ENCODE measurements around the gene BCL11B. TPM values are rescaled to one million over a fixed set of nuclear protein-coding genes. Genes with fewer than 3 reads are reported as not detected.

The BCL11B gene
- total and polyA plus RNA-seq, 4 donors = 3.0 to 12.9 (median 11.0) TPM

GRCh38 chr14:99225436-99226203, 46.4 kb downstream of the BCL11B start:
- Histone ChIP-seq H3K27me3 (ENCODE audit: control insufficient read depth, insufficient read depth, low read length) (peaks cover 7% of the 10 kb centered on the region), H3K4me1 (ENCODE audit: control insufficient read depth, insufficient read depth, low read length) (peaks cover 47% of the 10 kb centered on the region), H3K9me3 (ENCODE audit: control insufficient read depth, insufficient read depth, low read length) (no peaks in the 10 kb centered on the region), H3K4me3 (ENCODE audit: low read depth, low read length) (no peak overlapping the region), H3K36me3 (ENCODE audit: control insufficient read depth, insufficient read depth, low read length) (peaks cover 6% of the 10 kb centered on the region), H3K27ac (ENCODE audit: low read depth, low read length) (no peak overlapping the region)
- peak in 1 of 6 donors; percentile 90 for DNase-seq (ENCODE audit: low read depth in 4 of 6, low spot score in 6 of 6)
- 31% methylated on average over 12 of the region's 13 CpGs for WGBS (ENCODE audit: insufficient coverage)

DNA sequence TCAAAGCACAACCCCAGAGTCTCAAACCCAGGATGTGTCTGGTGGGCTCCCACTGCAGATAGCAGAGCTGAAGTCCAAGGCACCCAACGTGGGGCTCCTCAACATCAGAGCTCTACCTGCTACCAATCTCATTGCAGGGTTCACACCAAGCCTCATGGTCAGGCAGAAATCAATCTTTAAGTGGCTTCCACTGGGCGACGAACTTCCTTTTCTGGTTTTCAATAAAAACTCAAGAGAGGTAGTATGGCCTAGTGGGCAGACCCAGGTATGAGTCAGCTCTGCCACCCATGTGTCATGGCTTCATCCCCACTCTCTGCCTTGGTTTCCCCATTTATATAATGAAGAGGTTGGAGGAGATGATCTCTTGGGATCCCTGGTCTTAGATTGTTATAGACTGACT, 47.0 kb downstream of the BCL11B start:
- Histone ChIP-seq H3K27me3 (ENCODE audit: control insufficient read depth, insufficient read depth, low read length) (peaks cover 4% of the 10 kb centered on the region), H3K4me1 (ENCODE audit: control insufficient read depth, insufficient read depth, low read length) (peaks cover 40% of the 10 kb centered on the region), H3K4me3 (ENCODE audit: low read depth, low read length) (no peak overlapping the region), H3K9me3 (ENCODE audit: control insufficient read depth, insufficient read depth, low read length) (no peaks in the 10 kb centered on the region), H3K27ac (ENCODE audit: low read depth, low read length) (no peak overlapping the region), H3K36me3 (ENCODE audit: control insufficient read depth, insufficient read depth, low read length) (no peaks in the 10 kb centered on the region)
- WGBS (ENCODE audit: insufficient coverage) = 75% methylated on average over 3 of the region's 3 CpGs
- DNase-seq (ENCODE audit: low read depth in 4 of 6, low spot score in 6 of 6) = no peak

GRCh38 chr14:99224116-99224910, 47.7 kb downstream of the BCL11B start:
- Histone ChIP-seq H3K27me3 (ENCODE audit: control insufficient read depth, insufficient read depth, low read length) (peaks cover under 1% of the 10 kb centered on the region), H3K4me3 (ENCODE audit: low read depth, low read length) (no peak overlapping the region), H3K9me3 (ENCODE audit: control insufficient read depth, insufficient read depth, low read length) (no peaks in the 10 kb centered on the region), H3K36me3 (ENCODE audit: control insufficient read depth, insufficient read depth, low read length) (no peaks in the 10 kb centered on the region), H3K27ac (ENCODE audit: low read depth, low read length) (no peak overlapping the region), H3K4me1 (ENCODE audit: control insufficient read depth, insufficient read depth, low read length) (peaks cover 35% of the 10 kb centered on the region)
- 77% methylated on average over 8 of the region's 12 CpGs for WGBS (ENCODE audit: insufficient coverage)
- no peak for DNase-seq (ENCODE audit: low read depth in 4 of 6, low spot score in 6 of 6)

GRCh38 chr14:99221445-99221844, 50.6 kb downstream of the BCL11B start:
- H3K4me1 ChIP-seq (ENCODE audit: control insufficient read depth, insufficient read depth, low read length) = peaks cover 29% of the 10 kb centered on the region
- H3K27me3 ChIP-seq (ENCODE audit: control insufficient read depth, insufficient read depth, low read length) = no peaks in the 10 kb centered on the region
- DNase-seq (ENCODE audit: low read depth in 4 of 6, low spot score in 6 of 6) = no peak
- no peak overlapping the region for H3K4me3 ChIP-seq (ENCODE audit: low read depth, low read length)
- H3K9me3 ChIP-seq (ENCODE audit: control insufficient read depth, insufficient read depth, low read length) = no peaks in the 10 kb centered on the region
- H3K36me3 ChIP-seq (ENCODE audit: control insufficient read depth, insufficient read depth, low read length) = no peaks in the 10 kb centered on the region
- H3K27ac ChIP-seq (ENCODE audit: low read depth, low read length) = no peak overlapping the region
- WGBS (ENCODE audit: insufficient coverage) = 90% methylated on average over 13 of the region's 13 CpGs

DNA sequence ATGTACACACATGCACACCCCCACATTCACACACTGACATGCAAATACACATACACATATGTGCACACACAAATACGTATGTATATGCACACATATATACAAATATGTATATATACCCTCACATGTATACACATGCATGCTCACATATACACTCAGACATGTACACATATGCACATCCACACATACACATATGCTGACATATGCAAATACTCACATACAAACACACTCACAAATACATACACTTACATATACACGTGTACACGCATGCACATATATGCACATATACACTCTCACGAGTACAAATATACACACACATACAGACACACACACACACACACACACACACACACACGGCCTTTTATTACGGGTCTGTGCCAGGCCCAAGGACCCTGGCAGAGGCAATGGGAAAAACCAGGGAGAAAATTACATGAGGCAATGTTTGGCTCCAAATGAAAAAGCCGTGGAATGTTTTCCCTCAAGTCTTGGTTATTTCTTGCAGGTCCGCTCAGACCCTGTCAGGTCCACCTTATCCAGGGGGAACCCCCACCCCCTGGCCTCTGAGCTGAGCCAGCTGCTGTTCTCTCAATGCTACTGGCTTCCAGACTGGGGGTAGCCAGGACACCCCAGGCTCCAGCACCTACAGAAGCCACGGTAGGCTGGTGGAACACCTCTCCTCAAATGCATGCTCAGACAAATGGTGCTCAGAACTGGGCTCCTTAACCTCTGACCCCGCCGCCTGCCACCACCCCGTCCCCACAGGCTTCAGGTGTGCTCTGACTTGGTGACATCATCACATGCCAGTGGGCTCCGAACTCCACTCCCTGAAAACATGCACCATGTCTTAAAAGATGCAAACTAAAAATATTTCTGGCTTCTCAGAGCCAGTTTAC, 54.7 kb downstream of the BCL11B start:
- 85% methylated on average over 9 of the region's 13 CpGs for WGBS (ENCODE audit: insufficient coverage)
- no peaks in the 10 kb centered on the region for H3K36me3 ChIP-seq (ENCODE audit: control insufficient read depth, insufficient read depth, low read length)
- DNase-seq (ENCODE audit: low read depth in 4 of 6, low spot score in 6 of 6) = no peak
- peaks cover 43% of the 10 kb centered on the region for H3K4me1 ChIP-seq (ENCODE audit: control insufficient read depth, insufficient read depth, low read length)
- no peaks in the 10 kb centered on the region for H3K9me3 ChIP-seq (ENCODE audit: control insufficient read depth, insufficient read depth, low read length)
- H3K4me3 ChIP-seq (ENCODE audit: low read depth, low read length) = no peak overlapping the region
- peaks cover 3% of the 10 kb centered on the region for H3K27me3 ChIP-seq (ENCODE audit: control insufficient read depth, insufficient read depth, low read length)
- H3K27ac ChIP-seq (ENCODE audit: low read depth, low read length) = no peak overlapping the region

DNA sequence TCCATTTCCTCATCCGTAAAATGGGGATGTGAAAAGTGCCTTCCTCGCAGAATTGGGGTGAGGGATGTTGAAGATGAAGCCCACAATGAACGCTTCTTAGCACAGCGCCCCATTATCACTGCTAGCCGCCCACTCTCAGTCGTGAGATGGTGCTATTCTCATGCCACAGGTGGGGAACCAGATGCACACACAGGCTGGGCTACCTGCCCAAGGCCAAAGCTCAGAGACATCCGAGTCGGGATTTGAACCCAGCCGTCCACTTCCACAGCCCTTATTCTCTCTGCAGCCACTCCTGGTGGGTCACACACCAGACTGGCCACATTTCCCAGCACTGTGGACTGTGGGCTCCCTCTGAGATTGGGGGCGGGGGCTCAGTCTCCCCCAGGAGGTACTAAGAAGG, 55.8 kb downstream of the BCL11B start:
- Histone ChIP-seq H3K27ac (ENCODE audit: low read depth, low read length) (no peak overlapping the region), H3K27me3 (ENCODE audit: control insufficient read depth, insufficient read depth, low read length) (peaks cover 3% of the 10 kb centered on the region), H3K4me3 (ENCODE audit: low read depth, low read length) (no peak overlapping the region), H3K4me1 (ENCODE audit: control insufficient read depth, insufficient read depth, low read length) (peaks cover 38% of the 10 kb centered on the region), H3K36me3 (ENCODE audit: control insufficient read depth, insufficient read depth, low read length) (peaks cover 2% of the 10 kb centered on the region), H3K9me3 (ENCODE audit: control insufficient read depth, insufficient read depth, low read length) (no peaks in the 10 kb centered on the region)
- DNase-seq (ENCODE audit: low read depth in 4 of 6, low spot score in 6 of 6) = no peak
- WGBS (ENCODE audit: insufficient coverage) = 83% methylated on average over 9 of the region's 10 CpGs

DNA sequence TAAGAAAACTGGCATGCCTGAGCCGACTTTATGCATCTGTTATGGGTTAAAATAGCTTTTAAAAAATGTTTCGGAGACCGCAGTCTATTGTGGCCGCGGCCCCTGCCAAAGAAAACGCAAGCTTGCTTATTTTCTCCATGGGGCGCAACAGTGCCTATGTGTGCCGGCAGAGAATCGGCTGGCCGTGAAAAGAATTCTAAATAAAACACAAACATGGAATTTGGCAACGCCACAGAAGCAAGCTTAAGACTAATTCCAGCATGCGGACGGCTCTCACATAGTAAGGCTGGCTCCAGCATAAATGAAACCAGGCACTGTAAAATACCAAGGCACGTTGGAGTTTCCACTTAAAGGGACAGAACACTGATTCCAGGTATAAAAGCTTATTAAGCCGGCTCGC, 56.7 kb downstream of the BCL11B start:
- Histone ChIP-seq H3K4me1 (ENCODE audit: control insufficient read depth, insufficient read depth, low read length) (peaks cover 38% of the 10 kb centered on the region), H3K36me3 (ENCODE audit: control insufficient read depth, insufficient read depth, low read length) (peaks cover 3% of the 10 kb centered on the region), H3K27ac (ENCODE audit: low read depth, low read length) (no peak overlapping the region), H3K9me3 (ENCODE audit: control insufficient read depth, insufficient read depth, low read length) (no peaks in the 10 kb centered on the region), H3K4me3 (ENCODE audit: low read depth, low read length) (peak overlapping the region; percentile 3), H3K27me3 (ENCODE audit: control insufficient read depth, insufficient read depth, low read length) (peaks cover 3% of the 10 kb centered on the region)
- DNase-seq (ENCODE audit: low read depth in 4 of 6, low spot score in 6 of 6) = peak in 4 of 6 donors; percentile 63 to 96 (median 80)
- 6% methylated on average over 13 of the region's 16 CpGs for WGBS (ENCODE audit: insufficient coverage)

DNA sequence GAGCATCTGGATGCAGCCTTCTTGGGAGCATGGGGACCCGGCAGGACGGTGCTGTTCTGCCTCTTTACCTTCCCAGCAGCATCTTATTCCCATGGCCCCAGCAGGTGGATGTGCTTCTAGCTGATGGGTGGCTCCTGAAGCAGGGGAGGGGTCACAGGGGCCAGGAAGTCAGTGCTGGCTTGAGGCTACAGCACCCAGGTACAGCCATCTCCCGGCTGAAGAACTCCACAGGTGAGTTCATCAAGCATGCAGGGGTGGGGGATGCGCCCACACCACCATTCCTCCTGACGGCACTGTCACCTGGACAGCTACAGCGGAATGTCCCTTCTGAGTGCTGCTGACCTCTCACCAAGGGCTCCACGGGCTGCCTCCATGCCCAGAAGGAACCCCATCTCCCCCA, 57.3 kb downstream of the BCL11B start:
- no peak overlapping the region for H3K27ac ChIP-seq (ENCODE audit: low read depth, low read length)
- H3K4me3 ChIP-seq (ENCODE audit: low read depth, low read length) = no peak overlapping the region
- H3K4me1 ChIP-seq (ENCODE audit: control insufficient read depth, insufficient read depth, low read length) = peaks cover 38% of the 10 kb centered on the region
- H3K27me3 ChIP-seq (ENCODE audit: control insufficient read depth, insufficient read depth, low read length) = peaks cover 3% of the 10 kb centered on the region
- peaks cover 3% of the 10 kb centered on the region for H3K36me3 ChIP-seq (ENCODE audit: control insufficient read depth, insufficient read depth, low read length)
- DNase-seq (ENCODE audit: low read depth in 4 of 6, low spot score in 6 of 6) = no peak
- WGBS (ENCODE audit: insufficient coverage) = 42% methylated on average over 5 of the region's 7 CpGs
- no peaks in the 10 kb centered on the region for H3K9me3 ChIP-seq (ENCODE audit: control insufficient read depth, insufficient read depth, low read length)

- Histone ChIP-seq H3K27ac (ENCODE audit: low read depth, low read length) (no peak overlapping the region), H3K27me3 (ENCODE audit: control insufficient read depth, insufficient read depth, low read length) (peaks cover 3% of the 10 kb centered on the region), H3K36me3 (ENCODE audit: control insufficient read depth, insufficient read depth, low read length) (peaks cover 3% of the 10 kb centered on the region), H3K4me1 (ENCODE audit: control insufficient read depth, insufficient read depth, low read length) (peaks cover 49% of the 10 kb centered on the region), H3K4me3 (ENCODE audit: low read depth, low read length) (no peak overlapping the region), H3K9me3 (ENCODE audit: control insufficient read depth, insufficient read depth, low read length) (no peaks in the 10 kb centered on the region)
- DNase-seq (ENCODE audit: low read depth in 4 of 6, low spot score in 6 of 6) = no peak
- 78% methylated on average over 12 of the region's 12 CpGs for WGBS (ENCODE audit: insufficient coverage)
Measured at GRCh38 chr14:99213527-99213971, 58.4 kb downstream of the BCL11B start.
